Fibroblast of lung (primary cell): ENCODE results near the gene AP4E1. TPM values are rescaled to one million over a fixed set of nuclear protein-coding genes. Genes with fewer than 3 reads are reported as not detected.
"Not testable (repeated sequence)": the region's sequence is repeated elsewhere in the genome, so short reads cannot be mapped to it uniquely, and the experiment has no call there.

Experiments used
- DNase-seq, 2 donors: peaks; one replicate each; pipeline versions ENCODE4 v3.0.0 to v3.0.0-alpha.2; 2010; ENCODE audit warnings: low read depth in 2 of 2
- H2AFZ ChIP-seq: 2 replicates; pipeline ENCODE4 v1.5.1; 2012; ENCODE audit warnings: low read length, control low read depth, inconsistent platforms
- H3K27ac ChIP-seq: 2 replicates; pipeline ENCODE4 v1.5.1; 2011; ENCODE audit warnings: low read length, control low read depth; ENCODE audit not compliant: insufficient read depth
- H3K27me3 ChIP-seq: 2 replicates; pipeline ENCODE4 v1.5.1; 2011; ENCODE audit warnings: mild to moderate bottlenecking, low read length; ENCODE audit not compliant: control insufficient read depth, insufficient read depth
- H3K36me3 ChIP-seq: 2 replicates; pipeline ENCODE4 v1.5.1; 2011; ENCODE audit warnings: low read length; ENCODE audit not compliant: control insufficient read depth, insufficient read depth
- H3K4me1 ChIP-seq: 2 replicates; pipeline ENCODE4 v1.5.1; 2011; ENCODE audit warnings: low read length; ENCODE audit not compliant: control insufficient read depth, insufficient read depth; ENCODE audit errors: extremely low read depth
- H3K4me2 ChIP-seq: 2 replicates; pipeline ENCODE4 v1.5.1; 2011; ENCODE audit warnings: low read length, control low read depth; ENCODE audit not compliant: insufficient read depth; ENCODE audit errors: extremely low read depth
- H3K4me3 ChIP-seq, 4 experiments: fragments of 200-600 bp in 1 of 4; sonication (generic) in 1 of 4; replicated peaks in 1 of 4; 2 replicates each; pipeline ENCODE4 v1.5.1; 2011 to 2016; ENCODE audit warnings: low read length in 4 of 4, low read depth in 3 of 4, mild to moderate bottlenecking in 3 of 4, control low read depth in 2 of 4, inconsistent platforms in 1 of 4, mixed read lengths in 1 of 4; ENCODE audit not compliant: insufficient read depth in 1 of 4; ENCODE audit errors: control extremely low read depth in 1 of 4
- H3K79me2 ChIP-seq: 2 replicates; pipeline ENCODE4 v1.5.1; 2012; ENCODE audit warnings: mild to moderate bottlenecking, low read length, inconsistent platforms; ENCODE audit not compliant: control insufficient read depth, insufficient read depth
- H3K9ac ChIP-seq: 2 replicates; pipeline ENCODE4 v1.5.1; 2011; ENCODE audit warnings: mild to moderate bottlenecking, low read length, control low read depth; ENCODE audit not compliant: insufficient read depth
- H3K9me3 ChIP-seq: 2 replicates; pipeline ENCODE4 v1.5.1; 2012; ENCODE audit warnings: low read depth, low read length; ENCODE audit not compliant: control insufficient read depth, insufficient read depth
- H4K20me1 ChIP-seq: 2 replicates; pipeline ENCODE4 v1.5.1; 2011; ENCODE audit warnings: low read length; ENCODE audit not compliant: control insufficient read depth, insufficient read depth; ENCODE audit errors: extremely low read depth
- CTCF ChIP-seq, 2 donors: IDR thresholded peaks in 1 of 2; conservative IDR thresholded peaks in 1 of 2; 1 replicate in 1 of 2; 2 replicates in 1 of 2; pipeline ENCODE4 v1.5.1; 2011 to 2012; ENCODE audit warnings: low read length in 2 of 2, control low read depth in 1 of 2, inconsistent platforms in 1 of 2, low read depth in 1 of 2, mild to moderate bottlenecking in 1 of 2
- EZH2 ChIP-seq: IDR thresholded peaks from 2 replicates; pipeline ENCODE4 v1.5.1; 2012; ENCODE audit warnings: low read length, control low read depth, mild to moderate bottlenecking; ENCODE audit errors: missing control alignments
- polyA plus RNA-seq, 2 donors: library from polyadenylated mRNA; depleted of rRNA in 1 of 2; stranded (reverse) in 1 of 2; unstranded in 1 of 2; fragments of >200 nt; gene quantifications; 2 replicates each; pipeline ENCODE4 v1.2.1, GENCODE V29; 2011 to 2012; ENCODE audit warnings: missing spikeins in 1 of 2
- total RNA-seq: library from RNA; depleted of rRNA; stranded (reverse); fragments of >200 nt; gene quantifications from 2 replicates; pipeline ENCODE4 v1.2.1, GENCODE V29; 2014

The AP4E1 gene
- total and polyA plus RNA-seq, 2 donors (not counting 1 experiment from before 2014, with no cell fraction given) = 7.3 to 19.7 TPM

GRCh38 chr15:50909010-50909317, 481 bp downstream of the AP4E1 start:
- peak overlapping the region; percentile 98 for H3K4me2 ChIP-seq
- peaks cover 9% of the 10 kb centered on the region for H3K4me1 ChIP-seq
- H4K20me1 ChIP-seq = no peaks in the 10 kb centered on the region
- peak overlapping the region; percentile 87 for H3K27ac ChIP-seq
- H2AFZ ChIP-seq = peak overlapping the region; percentile 80
- H3K9me3 ChIP-seq = no peaks in the 10 kb centered on the region
- no peak for DNase-seq
- H3K79me2 ChIP-seq = peaks cover 9% of the 10 kb centered on the region
- TF ChIP-seq CTCF (conservative IDR thresholded peaks at IDR 0.05 in 1 of 2, IDR thresholded peaks at IDR 0.05 in 1 of 2; ENCODE audit: low read depth in 1 of 2, low read length in 2 of 2) = no peak
- no peak for TF ChIP-seq EZH2
- no peaks in the 10 kb centered on the region for H3K36me3 ChIP-seq
- peak overlapping the region; percentile 91 for H3K9ac ChIP-seq
- no peaks in the 10 kb centered on the region for H3K27me3 ChIP-seq
- peak overlapping the region; percentile 75 to 97 (median 94) for H3K4me3 ChIP-seq

GRCh38 chr15:50910426-50910795, 1.9 kb downstream of the AP4E1 start:
- not testable (repeated sequence) for H2AFZ ChIP-seq, H4K20me1 ChIP-seq, H3K36me3 ChIP-seq, H3K9me3 ChIP-seq, H3K9ac ChIP-seq, H3K4me1 ChIP-seq, H3K27me3 ChIP-seq, H3K79me2 ChIP-seq
- Histone ChIP-seq H3K4me3 (peak overlapping the region in 1 of 4 experiments; percentile 0), H3K27ac (peak overlapping the region; percentile 74), H3K4me2 (peak overlapping the region; percentile 4)
- DNase-seq = peak; percentile 64 to 91

GRCh38 chr15:50911001-50911400, 2.5 kb downstream of the AP4E1 start:
- peaks cover 9% of the 10 kb centered on the region for H3K4me1 ChIP-seq
- no peak for TF ChIP-seq CTCF (conservative IDR thresholded peaks at IDR 0.05 in 1 of 2, IDR thresholded peaks at IDR 0.05 in 1 of 2; ENCODE audit: low read depth in 1 of 2, low read length in 2 of 2)
- TF ChIP-seq EZH2 = no peak
- peaks cover 9% of the 10 kb centered on the region for H3K79me2 ChIP-seq
- no peaks in the 10 kb centered on the region for H3K9me3 ChIP-seq
- H3K27me3 ChIP-seq = no peaks in the 10 kb centered on the region
- no peak overlapping the region for H3K4me3 ChIP-seq
- H4K20me1 ChIP-seq = no peaks in the 10 kb centered on the region
- no peak overlapping the region for H3K4me2 ChIP-seq
- H3K36me3 ChIP-seq = no peaks in the 10 kb centered on the region
- H2AFZ ChIP-seq = no peak overlapping the region
- peak overlapping the region; percentile 74 for H3K27ac ChIP-seq
- DNase-seq = peak in 1 of 2 donors; percentile 84
- H3K9ac ChIP-seq = no peak overlapping the region
